Measurements from ENCODE around the gene NLRC5.
A peak's percentile ranks its signal among the peaks of the same experiment; 100 is the strongest.

The NLRC5 gene

GRCh38 chr16:57089406-57089805 lies 100.0 kb downstream of the NLRC5 start:
- no peaks in the 10 kb centered on the region for H3F3A ChIP-seq (ENCODE audit: insufficient read depth, low read length)
- peaks cover 50% of the 10 kb centered on the region for H3K4me1 ChIP-seq (ENCODE audit: insufficient read depth, low read length, severe bottlenecking)
- no peaks in the 10 kb centered on the region; the same call in 1 of the 2 replicates for H3K27me3 ChIP-seq (ENCODE audit: insufficient read depth, low read length)
- no peaks in the 10 kb centered on the region for H4K20me1 ChIP-seq (ENCODE audit: insufficient read depth, low read length)
- H3K79me2 ChIP-seq (ENCODE audit: insufficient read depth, low read length): no peaks in the 10 kb centered on the region
- H3K9me2 ChIP-seq (ENCODE audit: low read depth, low read length): no peaks in the 10 kb centered on the region
- TF ChIP-seq EZH2 (IDR thresholded peaks at IDR 0.05; ENCODE audit: borderline replicate concordance, low read length): no peak
- TF ChIP-seq CTCF (IDR thresholded peaks at IDR 0.05; ENCODE audit: low read length): no peak
- H2AFZ ChIP-seq (ENCODE audit: low read length): no peak overlapping the region
- H3K9me3 ChIP-seq (ENCODE audit: low read length): no peaks in the 10 kb centered on the region
- H3K27ac ChIP-seq (ENCODE audit: low read depth, low read length, poor library complexity, severe bottlenecking): peak overlapping the region; percentile 83
- H3K9ac ChIP-seq (ENCODE audit: low read length): no peak overlapping the region
- H3K4me3 ChIP-seq (ENCODE audit: low read depth, low read length, poor library complexity, severe bottlenecking): no peak overlapping the region
- H3K36me3 ChIP-seq (ENCODE audit: insufficient read depth, low read length): no peaks in the 10 kb centered on the region; the same call in 1 of the 2 replicates
- peak overlapping the region; percentile 6; the same call in 1 of the 2 replicates for H3K4me2 ChIP-seq (ENCODE audit: low read length)

GRCh38 chr16:57091200-57091974 lies 102.0 kb downstream of the NLRC5 start:
- Histone ChIP-seq H3K27me3 (ENCODE audit: insufficient read depth, low read length) (no peaks in the 10 kb centered on the region; the same call in 1 of the 2 replicates), H4K20me1 (ENCODE audit: insufficient read depth, low read length) (no peaks in the 10 kb centered on the region), H3F3A (ENCODE audit: insufficient read depth, low read length) (no peaks in the 10 kb centered on the region), H3K9me3 (ENCODE audit: low read length) (no peaks in the 10 kb centered on the region), H3K4me2 (ENCODE audit: low read length) (peak overlapping the region; percentile 91), H2AFZ (ENCODE audit: low read length) (no peak overlapping the region), H3K27ac (ENCODE audit: low read depth, low read length, poor library complexity, severe bottlenecking) (peak overlapping the region; percentile 11), H3K9ac (ENCODE audit: low read length) (no peak overlapping the region; the same call in 1 of the 2 replicates), H3K79me2 (ENCODE audit: insufficient read depth, low read length) (no peaks in the 10 kb centered on the region), H3K36me3 (ENCODE audit: insufficient read depth, low read length) (no peaks in the 10 kb centered on the region; the same call in 1 of the 2 replicates), H3K4me3 (ENCODE audit: low read depth, low read length, poor library complexity, severe bottlenecking) (peak overlapping the region; percentile 66), H3K4me1 (ENCODE audit: insufficient read depth, low read length, severe bottlenecking) (peaks cover 36% of the 10 kb centered on the region), H3K9me2 (ENCODE audit: low read depth, low read length) (no peaks in the 10 kb centered on the region)
- TF ChIP-seq CTCF (IDR thresholded peaks at IDR 0.05; ENCODE audit: low read length): no peak
- TF ChIP-seq EZH2 (IDR thresholded peaks at IDR 0.05; ENCODE audit: borderline replicate concordance, low read length): no peak

GRCh38 chr16:57091975-57092785 lies 102.8 kb downstream of the NLRC5 start, which contains the start of gene CPNE2:
CPNE2 (plus strand) TSS chr16:57092583; CDS start chr16:57110743, 18,160 bp downstream.
- H3F3A ChIP-seq (ENCODE audit: insufficient read depth, low read length): no peaks in the 10 kb centered on the region
- no peaks in the 10 kb centered on the region for H3K9me2 ChIP-seq (ENCODE audit: low read depth, low read length)
- H3K4me3 ChIP-seq (ENCODE audit: low read depth, low read length, poor library complexity, severe bottlenecking): peak within 1 kb of the TSS; percentile 66
- TF ChIP-seq EZH2 (IDR thresholded peaks at IDR 0.05; ENCODE audit: borderline replicate concordance, low read length) (no peak), CTCF (IDR thresholded peaks at IDR 0.05; ENCODE audit: low read length) (no peak)
- H2AFZ ChIP-seq (ENCODE audit: low read length): no peak within 1 kb of the TSS
- no peaks in the 10 kb centered on the region for H4K20me1 ChIP-seq (ENCODE audit: insufficient read depth, low read length)
- peak within 1 kb of the TSS; percentile 63 for H3K9ac ChIP-seq (ENCODE audit: low read length)
- H3K9me3 ChIP-seq (ENCODE audit: low read length): no peaks in the 10 kb centered on the region
- H3K4me1 ChIP-seq (ENCODE audit: insufficient read depth, low read length, severe bottlenecking): peaks cover 36% of the 10 kb centered on the region
- peak within 1 kb of the TSS; percentile 91 for H3K4me2 ChIP-seq (ENCODE audit: low read length)
- H3K27ac ChIP-seq (ENCODE audit: low read depth, low read length, poor library complexity, severe bottlenecking): no peak within 1 kb of the TSS
- H3K27me3 ChIP-seq (ENCODE audit: insufficient read depth, low read length): no peaks in the 10 kb centered on the region; the same call in 1 of the 2 replicates
- H3K36me3 ChIP-seq (ENCODE audit: insufficient read depth, low read length): no peaks in the 10 kb centered on the region; the same call in 1 of the 2 replicates
- H3K79me2 ChIP-seq (ENCODE audit: insufficient read depth, low read length): no peaks in the 10 kb centered on the region

All from OCI-LY1 (cell line).